ENCODE data around the gene ALKBH8. TPM values are rescaled to one million over a fixed set of nuclear protein-coding genes. Genes with fewer than 3 reads are reported as not detected.

Gene ALKBH8
- total RNA-seq, 1 donor from 2014 or later, result 20.1 TPM

Other genes starting within 250 kb of the ALKBH8 start
- 32.8 TPM for gene CWF19L2, start 107.9 kb downstream of the ALKBH8 start, total RNA-seq
- 95.5 TPM for gene ELMOD1, start 25.4 kb upstream of the ALKBH8 start, total RNA-seq
- gene SLN, start 146.3 kb upstream of the ALKBH8 start, total RNA-seq, result 8.3 TPM